ENCODE results near the gene DIAPH2. TPM values are rescaled to one million over a fixed set of nuclear protein-coding genes. Genes with fewer than 3 reads are reported as not detected.

The DIAPH2 gene
- total and polyA plus RNA-seq, 9 donors, result 8.1 to 30.9 (median 24.2) TPM

- intact Hi-C loops (cut with DNase I), result no loop called here
These were observed 810.2 kb downstream of the DIAPH2 start for GRCh38 chrX:97494756-97495372.

GRCh38 chrX:97498093-97498492 is 813.5 kb downstream of the DIAPH2 start:
- WGBS, 3 donors, result 63 to 67% (median 66%) methylated on average over 2 of the region's 2 CpGs
- H3K27ac ChIP-seq, result no peak overlapping the region
- intact Hi-C loops (cut with DNase I), result no loop called here

More at GRCh38 chrX:97494756-97495372, 810.2 kb downstream of the DIAPH2 start:
- TF ChIP-seq EP300 (IDR thresholded peaks at IDR 0.05) (no peak), POLR2A (IDR thresholded peaks at IDR 0.05) (no peak), CTCF (IDR thresholded peaks at IDR 0.05) (no peak)
- Histone ChIP-seq H3K4me3 (no peak overlapping the region), H3K27me3 (no peaks in the 10 kb centered on the region), H3K27ac (no peak overlapping the region), H3K36me3 (no peaks in the 10 kb centered on the region), H3K9me3 (no peaks in the 10 kb centered on the region), H3K4me1 (ENCODE audit: insufficient read depth) (no peaks in the 10 kb centered on the region)
- 71 to 92% (median 91%) methylated on average over 1 of the region's 1 CpG for WGBS, 3 donors
- no peak for DNase-seq

GRCh38 chrX:97504431-97504830 is 819.8 kb downstream of the DIAPH2 start:
- Histone ChIP-seq H3K27ac (no peak overlapping the region), H3K9me3 (no peaks in the 10 kb centered on the region), H3K36me3 (no peaks in the 10 kb centered on the region), H3K27me3 (no peaks in the 10 kb centered on the region), H3K4me3 (no peak overlapping the region), H3K4me1 (ENCODE audit: insufficient read depth) (no peaks in the 10 kb centered on the region)
- intact Hi-C loops (cut with DNase I), result no loop called here
- no peak for TF ChIP-seq POLR2A (IDR thresholded peaks at IDR 0.05)
- no peak for TF ChIP-seq CTCF (IDR thresholded peaks at IDR 0.05)
- no peak for TF ChIP-seq EP300 (IDR thresholded peaks at IDR 0.05)
- DNase-seq, result no peak

More at GRCh38 chrX:97498093-97498492, 813.5 kb downstream of the DIAPH2 start:
- Histone ChIP-seq H3K36me3 (no peaks in the 10 kb centered on the region), H3K27me3 (no peaks in the 10 kb centered on the region), H3K9me3 (no peaks in the 10 kb centered on the region), H3K4me3 (no peak overlapping the region), H3K4me1 (ENCODE audit: insufficient read depth) (no peaks in the 10 kb centered on the region)
- DNase-seq, result no peak
- TF ChIP-seq POLR2A (IDR thresholded peaks at IDR 0.05) (no peak), CTCF (IDR thresholded peaks at IDR 0.05) (no peak), EP300 (IDR thresholded peaks at IDR 0.05) (no peak)

GRCh38 chrX:97517763-97518162 is 833.1 kb downstream of the DIAPH2 start:
- H3K27me3 ChIP-seq, result no peaks in the 10 kb centered on the region
- TF ChIP-seq POLR2A (IDR thresholded peaks at IDR 0.05) (no peak), EP300 (IDR thresholded peaks at IDR 0.05) (no peak), CTCF (IDR thresholded peaks at IDR 0.05) (no peak)
- WGBS, 3 donors, result 80 to 94% (median 86%) methylated on average over 2 of the region's 2 CpGs
- DNase-seq, result no peak
- intact Hi-C loops (cut with DNase I), result no loop called here
- H3K27ac ChIP-seq, result no peak overlapping the region
- H3K4me3 ChIP-seq, result no peak overlapping the region
- no peaks in the 10 kb centered on the region for H3K9me3 ChIP-seq
- no peaks in the 10 kb centered on the region for H3K4me1 ChIP-seq (ENCODE audit: insufficient read depth)
- H3K36me3 ChIP-seq, result no peaks in the 10 kb centered on the region
